NCI-H82 (cell line): ENCODE data around the gene FGF8.

ENCODE experiments used
- DNase-seq: peaks from one replicate; lab custom pipeline; 2025; lab: John Stamatoyannopoulos, UW

Gene FGF8

DNA sequence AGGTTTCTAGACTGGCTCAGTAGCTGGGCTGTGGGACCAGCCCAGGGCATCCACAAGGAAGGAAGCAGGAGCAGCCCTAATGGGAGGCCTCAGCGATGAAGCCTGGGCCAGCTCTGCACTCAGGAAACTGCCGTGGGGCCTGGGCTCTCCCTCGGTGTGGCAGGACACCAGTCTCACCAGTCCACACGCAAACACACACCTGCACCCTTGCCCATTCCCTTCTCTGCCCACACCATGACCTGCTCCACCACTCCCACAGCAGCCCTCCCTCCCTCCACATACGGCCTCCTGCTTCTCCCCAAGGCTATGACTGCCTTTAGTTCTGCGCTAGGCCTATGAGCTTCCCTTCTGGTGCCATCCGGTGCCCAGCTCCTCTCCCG is 7.1 kb downstream of the FGF8 start:
- DNase-seq: no peak

- DNase-seq: no peak
Observed at GRCh38 chr10:101767966-101768790, 7.7 kb downstream of the FGF8 start.

DNA sequence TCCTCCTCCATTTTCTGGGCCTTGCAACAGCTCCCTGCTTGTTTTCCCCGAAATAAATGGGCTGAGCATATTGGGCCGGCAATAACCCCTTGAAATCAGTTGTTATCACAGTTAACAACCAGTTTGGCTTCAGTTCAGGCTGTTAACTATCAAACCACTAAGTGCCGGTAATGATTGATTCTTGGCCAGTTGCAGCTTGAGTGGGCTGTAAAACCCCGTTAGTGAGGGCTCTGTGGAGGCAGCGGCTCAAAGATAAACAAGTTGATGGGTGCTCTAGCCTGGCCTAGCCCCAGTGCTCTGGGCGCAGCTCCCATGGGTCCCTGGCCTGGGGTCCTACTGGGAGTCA is 8.3 kb downstream of the FGF8 start:
- DNase-seq: no peak

GRCh38 chr10:101766753-101767599 is 8.9 kb downstream of the FGF8 start:
- no peak for DNase-seq

DNA sequence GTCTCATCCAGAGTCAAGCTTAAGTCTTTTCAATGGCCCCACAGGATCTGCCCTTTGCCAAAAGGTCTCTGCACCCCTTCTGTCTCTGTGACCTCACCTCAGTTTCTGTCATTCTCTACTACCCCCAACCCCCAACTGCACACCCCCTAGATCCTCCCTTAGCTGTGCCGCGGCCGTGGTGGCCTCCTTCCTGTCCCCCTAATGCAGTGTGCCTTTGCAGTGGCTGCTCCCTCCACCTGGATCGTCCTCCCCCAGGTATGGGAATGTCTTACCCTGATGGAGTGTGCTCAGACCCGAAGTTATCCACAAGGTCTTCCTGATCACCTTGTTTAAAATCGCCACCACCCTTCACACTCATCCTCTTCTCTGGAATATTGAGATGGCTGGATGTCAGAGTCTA is 9.6 kb downstream of the FGF8 start:
- no peak for DNase-seq

DNA sequence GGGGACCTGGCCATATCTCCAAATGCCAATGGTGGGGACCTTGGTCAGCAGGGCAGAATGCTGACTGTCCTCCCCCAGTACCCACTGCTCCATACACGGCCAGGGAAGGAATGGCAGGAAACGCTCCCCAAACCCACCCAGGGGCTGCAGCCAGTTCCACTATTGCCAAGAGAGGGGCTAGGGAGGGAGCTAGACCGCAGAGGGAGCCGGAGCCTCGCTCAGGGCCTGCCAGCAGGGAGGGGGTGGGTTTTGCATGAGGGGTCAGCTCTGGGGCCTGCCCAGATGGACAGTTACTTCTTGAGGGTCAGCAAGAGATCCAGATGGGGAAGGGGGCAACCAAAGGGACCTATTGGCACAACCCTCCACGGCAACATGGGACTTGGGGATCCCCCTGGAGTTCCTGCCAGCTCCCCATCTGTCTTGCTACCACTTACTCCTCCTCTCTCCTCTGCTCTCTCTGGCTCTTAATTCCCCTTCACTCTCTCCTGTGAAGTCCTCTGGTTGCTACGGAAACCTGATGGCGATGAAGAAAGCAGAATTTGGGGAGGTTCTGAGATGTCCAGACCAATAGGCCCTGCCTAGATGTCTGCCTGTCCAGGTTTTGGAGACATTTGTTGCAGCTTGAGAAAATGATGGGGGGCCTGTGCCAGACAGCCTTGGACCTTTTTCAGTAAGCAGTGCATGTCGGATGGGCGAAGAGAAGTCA is 12.6 kb downstream of the FGF8 start:
- no peak for DNase-seq

DNA sequence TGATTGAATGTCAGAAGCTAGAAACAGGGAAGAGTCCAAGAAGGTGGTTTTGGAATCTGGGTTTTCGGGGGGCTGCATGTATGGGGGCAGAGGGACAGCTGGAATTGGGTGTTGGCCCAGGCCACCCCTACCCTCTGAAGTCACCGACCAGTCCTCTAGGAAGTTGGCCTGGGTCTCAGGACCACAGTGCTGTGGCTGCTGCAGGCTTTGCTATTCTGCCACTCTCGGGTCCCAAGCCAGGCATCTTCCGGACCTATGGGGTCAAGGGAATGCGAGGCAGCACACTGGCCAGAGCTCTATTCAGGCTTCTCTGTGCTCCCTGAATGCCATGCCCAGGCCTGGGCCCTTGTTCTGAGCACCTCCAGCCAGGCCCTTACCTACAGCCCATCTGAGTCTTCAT is 13.2 kb downstream of the FGF8 start:
- no peak for DNase-seq

DNA sequence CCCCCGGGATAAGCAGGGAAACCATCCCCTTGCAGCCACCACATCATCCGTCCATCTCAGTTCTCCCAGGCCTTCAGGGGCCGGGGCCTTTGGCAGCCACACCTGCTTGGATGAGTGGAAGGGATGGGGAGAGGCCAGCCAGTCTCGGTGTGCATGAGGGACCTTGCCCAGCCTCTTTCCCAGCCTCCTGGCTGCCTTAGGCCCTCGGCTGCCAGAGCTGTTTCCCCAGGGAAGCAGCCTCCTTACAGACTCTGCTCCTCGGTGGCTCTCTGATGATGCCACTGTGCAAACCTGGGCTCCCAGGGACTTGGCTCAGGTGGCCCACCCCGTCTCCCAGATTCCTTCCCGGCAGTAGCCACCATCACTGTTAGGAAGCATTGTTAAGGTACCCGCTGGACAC is 14.7 kb downstream of the FGF8 start:
- no peak for DNase-seq

- no peak for DNase-seq
Observed at GRCh38 chr10:101760510-101760909, 15.4 kb downstream of the FGF8 start.

DNA sequence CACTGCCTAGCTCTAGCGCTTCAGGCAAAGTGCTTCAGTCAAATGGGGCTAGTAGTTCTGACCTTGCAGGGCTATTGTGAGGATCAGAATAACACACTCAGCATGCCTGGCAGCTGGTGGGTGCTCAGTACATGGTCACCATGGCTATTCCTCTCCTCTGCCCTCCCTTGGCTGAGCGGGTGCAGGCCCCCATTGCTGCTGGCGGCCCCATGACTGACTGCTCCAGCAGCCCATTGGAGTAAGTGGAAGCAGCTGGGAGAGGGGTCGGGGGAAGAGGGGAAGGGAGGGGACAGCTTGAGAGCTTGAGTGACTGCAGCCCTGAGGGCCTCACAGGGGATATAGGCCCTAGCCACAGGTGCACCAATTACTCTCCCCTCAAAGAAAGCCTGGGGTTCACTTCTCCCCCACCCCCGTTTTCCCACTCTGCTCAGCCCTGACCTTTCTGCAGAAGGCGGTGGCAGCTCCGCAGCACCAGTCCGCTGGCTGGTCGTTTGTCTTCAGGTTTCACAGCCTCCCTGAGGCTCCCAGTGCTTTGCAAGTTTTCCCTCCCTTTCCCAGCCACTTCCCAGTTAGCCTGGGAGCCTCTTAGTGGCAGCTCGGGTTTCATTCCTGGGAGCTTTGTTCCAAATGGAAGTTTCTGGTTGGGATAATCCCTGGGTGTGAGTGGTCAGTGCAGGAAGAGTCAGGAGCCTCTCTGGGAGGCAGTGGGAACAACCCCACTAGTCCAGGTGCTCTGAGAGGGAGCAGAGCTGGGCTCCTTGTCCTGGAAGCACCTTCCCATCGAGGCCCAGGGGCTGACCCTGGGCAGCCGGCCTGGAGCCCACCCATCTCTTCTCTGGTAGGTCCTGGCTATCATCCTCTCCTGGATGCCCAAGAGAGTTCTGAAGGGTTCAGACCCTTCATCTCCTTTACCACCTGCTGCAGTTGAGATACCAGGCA is 16.3 kb downstream of the FGF8 start:
- DNase-seq: peak; percentile 23

DNA sequence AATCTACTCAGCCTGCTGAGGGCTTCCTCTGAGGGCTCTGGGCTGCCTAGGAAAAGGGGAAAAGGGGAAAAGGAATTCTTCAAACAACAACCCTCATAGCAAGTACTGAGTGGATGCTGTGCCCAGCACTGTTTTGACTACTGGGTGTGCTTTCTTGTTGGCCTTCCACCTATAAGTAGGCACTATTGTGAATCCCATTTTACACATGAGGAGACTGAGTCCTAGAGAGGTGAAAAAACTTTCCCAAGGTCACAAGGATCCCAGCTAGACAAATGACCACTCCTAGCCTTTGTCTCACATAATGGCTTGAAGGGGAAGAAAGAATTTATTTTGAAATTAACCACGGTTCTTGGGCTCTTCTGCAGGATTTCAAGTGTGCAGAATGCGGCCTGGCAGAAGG is 17.1 kb downstream of the FGF8 start:
- DNase-seq: no peak

- peak; percentile 64 for DNase-seq
Observed at GRCh38 chr10:101752241-101752640, 23.7 kb downstream of the FGF8 start.

DNA sequence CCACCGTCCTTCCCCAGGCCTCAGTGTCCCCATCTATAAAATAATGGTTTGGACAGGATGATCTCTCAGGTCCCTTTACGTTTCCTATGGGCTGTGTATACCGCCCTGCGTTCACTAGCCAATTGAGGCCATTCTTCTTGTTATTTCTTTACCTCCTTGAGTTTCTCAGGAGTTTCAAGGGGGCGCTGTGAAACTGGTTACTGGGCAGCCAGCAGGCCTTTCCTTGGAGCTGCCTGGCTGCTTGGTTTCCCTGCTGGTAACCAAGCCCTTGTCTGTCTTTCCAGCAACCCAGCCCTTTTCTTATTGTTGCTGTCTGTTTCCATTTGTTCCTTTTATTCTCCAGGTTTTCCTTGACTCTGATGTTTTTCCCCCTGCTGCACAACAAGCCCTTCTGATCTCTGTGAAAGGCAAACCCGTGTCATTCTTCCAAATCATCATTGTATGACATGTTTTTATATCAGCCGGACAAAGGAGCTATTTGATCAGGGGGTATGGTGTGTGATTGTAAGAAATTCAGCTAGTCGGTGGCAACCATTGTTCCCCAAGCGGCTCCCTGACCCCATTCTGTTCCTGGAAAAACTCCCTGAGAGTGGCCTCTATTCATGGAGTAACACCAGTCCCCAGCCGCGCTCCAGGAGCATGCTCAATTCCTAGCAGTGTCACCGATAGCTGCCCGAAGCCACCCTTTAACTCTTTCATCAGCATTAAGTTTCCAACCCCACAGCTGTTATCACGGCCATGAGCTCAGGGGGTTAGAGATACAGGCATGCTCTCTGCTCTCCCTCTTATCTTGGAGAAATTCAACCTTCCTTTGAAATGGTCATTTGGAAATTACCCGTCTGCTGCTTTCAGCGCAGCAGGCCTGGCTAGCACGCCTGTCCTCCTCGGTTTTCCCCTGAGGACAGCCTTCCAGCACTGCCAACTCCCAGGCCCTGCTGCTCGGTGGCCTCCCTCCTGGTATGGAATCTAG is 26.6 kb downstream of the FGF8 start:
- peak; percentile 33 for DNase-seq

DNA sequence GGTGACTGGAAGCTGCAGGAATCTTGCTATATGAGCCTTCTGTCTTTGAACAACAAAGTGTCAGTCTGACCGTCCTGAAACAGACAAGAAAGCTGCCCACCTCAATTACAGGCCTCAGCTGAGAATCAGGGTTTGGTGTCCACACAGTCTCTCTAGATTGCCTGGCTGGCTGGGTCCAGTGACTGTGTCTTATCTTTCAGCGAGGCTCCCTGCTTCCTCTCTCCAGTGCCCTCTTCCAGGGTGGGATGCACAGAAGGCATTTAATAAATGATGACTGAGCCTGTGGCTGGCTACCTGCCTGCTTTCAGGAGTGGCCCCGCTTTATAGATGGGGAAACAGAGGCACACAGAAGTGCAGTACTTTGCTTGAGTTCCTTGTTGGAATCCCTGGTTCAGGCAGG is 27.4 kb downstream of the FGF8 start:
- no peak for DNase-seq

DNA sequence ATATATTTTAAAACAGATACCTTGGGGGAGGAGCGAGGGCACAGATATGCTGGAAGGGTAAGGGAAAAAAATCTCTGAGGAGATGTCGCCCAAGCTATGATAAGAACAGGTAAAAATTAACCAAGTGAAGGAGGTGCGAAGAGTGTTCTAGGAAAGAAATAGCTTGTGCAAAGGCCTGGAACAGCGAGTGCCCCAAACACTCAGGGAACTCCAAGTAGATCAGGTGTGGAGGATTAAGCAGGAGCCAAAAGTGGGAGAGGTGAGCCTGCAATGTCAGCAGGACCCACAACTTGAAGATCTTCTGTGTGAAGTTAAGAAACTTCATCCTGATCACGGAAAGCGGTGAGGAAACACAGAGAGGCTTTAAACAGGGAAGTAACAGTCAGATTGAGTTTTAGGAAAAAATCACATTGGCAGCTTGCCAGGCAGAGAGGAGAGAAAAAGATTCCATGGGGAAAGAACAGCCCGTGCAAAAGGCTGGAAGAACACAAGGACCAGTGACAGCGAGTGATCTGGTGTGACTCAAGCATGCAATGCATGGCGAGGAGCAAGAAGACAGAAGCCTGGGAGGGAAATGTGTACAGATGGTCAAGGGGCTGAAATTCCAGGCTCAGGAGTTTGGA is 30.7 kb downstream of the FGF8 start:
- DNase-seq: peak; percentile 19

DNA sequence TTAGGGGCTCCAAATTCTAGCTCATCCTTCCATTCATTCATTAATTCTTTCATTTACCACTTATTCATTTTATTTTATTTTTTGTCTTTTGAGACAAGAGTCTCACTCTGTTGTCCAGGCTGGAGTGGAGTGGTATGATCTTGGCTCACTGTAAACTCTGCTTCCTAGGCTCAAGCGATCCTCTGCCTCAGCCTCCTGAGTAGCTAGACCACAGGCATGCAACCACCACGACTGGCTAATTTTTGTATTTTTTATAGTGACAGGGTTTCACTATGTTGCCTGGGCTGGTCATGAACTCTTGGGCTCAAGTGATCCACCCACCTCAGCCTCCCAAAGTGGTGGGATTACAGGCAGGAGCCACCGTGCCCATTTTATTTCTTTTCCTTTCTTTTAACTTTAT is 31.6 kb downstream of the FGF8 start:
- no peak for DNase-seq

GRCh38 chr10:101741938-101742337 is 34.0 kb downstream of the FGF8 start:
- DNase-seq: no peak

GRCh38 chr10:101736666-101737065 is 39.2 kb downstream of the FGF8 start:
- no peak for DNase-seq

- DNase-seq: no peak
Observed at GRCh38 chr10:101732096-101732495, 43.8 kb downstream of the FGF8 start.

DNA sequence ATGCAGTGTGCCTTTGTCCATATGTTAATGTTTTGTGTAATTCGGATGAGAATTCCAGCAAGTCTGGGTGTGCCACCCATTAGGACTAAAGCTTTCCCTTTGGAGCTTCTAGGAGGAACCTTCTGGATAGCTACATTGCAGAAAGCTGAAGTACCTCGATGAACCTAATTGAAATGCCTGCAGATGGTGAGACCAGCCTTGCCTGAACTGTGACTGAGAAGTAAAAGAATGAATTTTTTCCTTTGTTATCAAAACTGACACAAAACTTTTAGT is 49.9 kb downstream of the FGF8 start:
- no peak for DNase-seq
